Effector memory CD4-positive, alpha-beta T cell (primary cell): ENCODE results near the gene SLC25A26.

Experiments
- DNase-seq, 3 donors: peaks; one replicate each; pipeline ENCODE4 v3.0.0-alpha.2; 2020
- H3K27ac ChIP-seq: 2 replicates; pipeline ENCODE4 v1.7.0; 2013; ENCODE audit warnings: mild to moderate bottlenecking, low read length, moderate library complexity; ENCODE audit not compliant: insufficient read depth, poor library complexity, severe bottlenecking
- H3K27me3 ChIP-seq: replicated peaks from 2 replicates; pipeline ENCODE4 v1.7.0; 2013; ENCODE audit warnings: mild to moderate bottlenecking, low read length; ENCODE audit not compliant: insufficient read depth, control insufficient read depth, poor library complexity, severe bottlenecking
- H3K36me3 ChIP-seq: 2 replicates; pipeline ENCODE4 v1.7.0; 2013; ENCODE audit warnings: mild to moderate bottlenecking, low read length, moderate library complexity; ENCODE audit not compliant: control insufficient read depth, insufficient read depth
- H3K4me1 ChIP-seq: 2 replicates; pipeline ENCODE4 v1.7.0; 2013; ENCODE audit warnings: low read length, mild to moderate bottlenecking; ENCODE audit not compliant: control insufficient read depth, insufficient read depth, poor library complexity, severe bottlenecking
- H3K4me3 ChIP-seq: 2 replicates; pipeline ENCODE4 v1.7.0; 2013; ENCODE audit warnings: low read length, low read depth, mild to moderate bottlenecking; ENCODE audit not compliant: insufficient read depth, poor library complexity, severe bottlenecking
- H3K9me3 ChIP-seq: 2 replicates; pipeline ENCODE4 v1.7.0; 2013; ENCODE audit warnings: mild to moderate bottlenecking, low read length, moderate library complexity; ENCODE audit not compliant: control insufficient read depth
- total RNA-seq, 3 donors: gene quantifications; one replicate each; lab custom pipeline; 2026; lab: John Stamatoyannopoulos, UW

SLC25A26 gene
- 37.2 to 41.5 (median 39.6) reads per million in 3 donors for total RNA-seq

- peak; percentile 95 to 98 (median 97) for DNase-seq
- Histone ChIP-seq H3K9me3 (no peaks in the 10 kb centered on the region), H3K4me1 (peaks cover 6% of the 10 kb centered on the region), H3K4me3 (peak within 1 kb of the TSS; percentile 79), H3K27ac (peak within 1 kb of the TSS; percentile 77), H3K27me3 (no peaks in the 10 kb centered on the region), H3K36me3 (peaks cover 3% of the 10 kb centered on the region)
These were observed at the start of gene SLC25A26 for GRCh38 chr3:66220602-66221377. Gene SLC25A26 (plus strand): TSS chr3:66221001. CDS start chr3:66221095, 94 bp downstream.

GRCh38 chr3:66172394-66172793, 48.4 kb upstream of the SLC25A26 start:
- H3K36me3 ChIP-seq: no peaks in the 10 kb centered on the region
- no peak for DNase-seq
- no peaks in the 10 kb centered on the region for H3K4me1 ChIP-seq
- H3K27ac ChIP-seq: no peak overlapping the region
- H3K9me3 ChIP-seq: no peaks in the 10 kb centered on the region
- H3K27me3 ChIP-seq: no peaks in the 10 kb centered on the region
- no peak overlapping the region for H3K4me3 ChIP-seq

- no peak overlapping the region for H3K4me3 ChIP-seq
- H3K36me3 ChIP-seq: no peaks in the 10 kb centered on the region
- H3K4me1 ChIP-seq: no peaks in the 10 kb centered on the region
- H3K9me3 ChIP-seq: no peaks in the 10 kb centered on the region
- no peak overlapping the region for H3K27ac ChIP-seq
- no peaks in the 10 kb centered on the region for H3K27me3 ChIP-seq
- no peak for DNase-seq
These were observed 43.8 kb upstream of the SLC25A26 start for GRCh38 chr3:66177026-66177425.

GRCh38 chr3:66178206-66178605, 42.6 kb upstream of the SLC25A26 start:
- no peak for DNase-seq
- Histone ChIP-seq H3K36me3 (no peaks in the 10 kb centered on the region), H3K9me3 (no peaks in the 10 kb centered on the region), H3K27me3 (no peaks in the 10 kb centered on the region), H3K27ac (no peak overlapping the region), H3K4me1 (no peaks in the 10 kb centered on the region), H3K4me3 (no peak overlapping the region)

- Histone ChIP-seq H3K36me3 (no peaks in the 10 kb centered on the region), H3K9me3 (no peaks in the 10 kb centered on the region), H3K4me3 (no peak overlapping the region), H3K4me1 (no peaks in the 10 kb centered on the region), H3K27ac (no peak overlapping the region), H3K27me3 (no peaks in the 10 kb centered on the region)
- DNase-seq: no peak
These were observed 41.0 kb upstream of the SLC25A26 start for GRCh38 chr3:66179793-66180192.

- DNase-seq: no peak
- no peak overlapping the region for H3K27ac ChIP-seq
- no peak overlapping the region for H3K4me3 ChIP-seq
- no peaks in the 10 kb centered on the region for H3K27me3 ChIP-seq
- H3K4me1 ChIP-seq: no peaks in the 10 kb centered on the region
- H3K36me3 ChIP-seq: no peaks in the 10 kb centered on the region
- H3K9me3 ChIP-seq: no peaks in the 10 kb centered on the region
These were observed 39.0 kb upstream of the SLC25A26 start for GRCh38 chr3:66181764-66182163.

- no peaks in the 10 kb centered on the region for H3K36me3 ChIP-seq
- no peak overlapping the region for H3K4me3 ChIP-seq
- no peak overlapping the region for H3K27ac ChIP-seq
- no peaks in the 10 kb centered on the region for H3K9me3 ChIP-seq
- no peak for DNase-seq
- H3K4me1 ChIP-seq: no peaks in the 10 kb centered on the region
- no peaks in the 10 kb centered on the region for H3K27me3 ChIP-seq
These were observed 38.6 kb upstream of the SLC25A26 start for GRCh38 chr3:66182246-66182645.

- no peaks in the 10 kb centered on the region for H3K27me3 ChIP-seq
- no peak for DNase-seq
- H3K27ac ChIP-seq: no peak overlapping the region
- no peak overlapping the region for H3K4me3 ChIP-seq
- H3K9me3 ChIP-seq: no peaks in the 10 kb centered on the region
- H3K4me1 ChIP-seq: no peaks in the 10 kb centered on the region
- H3K36me3 ChIP-seq: no peaks in the 10 kb centered on the region
These were observed 34.3 kb upstream of the SLC25A26 start for GRCh38 chr3:66186545-66186944.

- Histone ChIP-seq H3K27me3 (no peaks in the 10 kb centered on the region), H3K36me3 (no peaks in the 10 kb centered on the region), H3K4me3 (no peak overlapping the region), H3K9me3 (no peaks in the 10 kb centered on the region), H3K4me1 (no peaks in the 10 kb centered on the region), H3K27ac (no peak overlapping the region)
- no peak for DNase-seq
These were observed 25.4 kb upstream of the SLC25A26 start for GRCh38 chr3:66195347-66195783.

- H3K27ac ChIP-seq: no peak overlapping the region
- H3K36me3 ChIP-seq: no peaks in the 10 kb centered on the region
- H3K9me3 ChIP-seq: no peaks in the 10 kb centered on the region
- H3K27me3 ChIP-seq: no peaks in the 10 kb centered on the region
- H3K4me1 ChIP-seq: no peaks in the 10 kb centered on the region
- no peak overlapping the region for H3K4me3 ChIP-seq
- DNase-seq: no peak
These were observed 24.2 kb upstream of the SLC25A26 start for GRCh38 chr3:66196633-66197032.
